Chondrocyte (in vitro differentiated cells): ENCODE data around the gene ITPR2. TPM values are rescaled to one million over a fixed set of nuclear protein-coding genes. Genes with fewer than 3 reads are reported as not detected.

Source experiments
- DNase-seq: peaks from one replicate; pipeline ENCODE4 v3.0.0; 2021; ENCODE audit warnings: mixed read lengths, low spot score
- H3K27ac Mint-ChIP-seq: one replicate; pipeline ENCODE4 v1.8.0; 2021; ENCODE audit warnings: mild to moderate bottlenecking, moderate library complexity, mixed read lengths; ENCODE audit not compliant: unreplicated experiment
- H3K27me3 Mint-ChIP-seq: 2 replicates; pipeline ENCODE4 v1.8.0; 2021; ENCODE audit warnings: low read depth, mixed read lengths
- H3K36me3 Mint-ChIP-seq: 2 replicates; pipeline ENCODE4 v1.8.0; 2021; ENCODE audit warnings: low read depth, mixed read lengths
- H3K4me1 Mint-ChIP-seq: 2 replicates; pipeline ENCODE4 v1.8.0; 2021; ENCODE audit warnings: low read depth, mild to moderate bottlenecking, mixed read lengths
- H3K4me3 Mint-ChIP-seq: one replicate; pipeline ENCODE4 v1.8.0; 2021; ENCODE audit warnings: mild to moderate bottlenecking, moderate library complexity, mixed read lengths; ENCODE audit not compliant: unreplicated experiment
- H3K9me3 Mint-ChIP-seq: 2 replicates; pipeline ENCODE4 v1.8.0; 2021; ENCODE audit warnings: low read depth, mixed read lengths
- total RNA-seq: library from RNA; stranded (reverse); gene quantifications from 3 replicates; pipeline ENCODE4 v1.2.1, GENCODE V29; 2021
- TF ChIP-seq, protein P1 (sequence below): fragments of 200-600 bp; sonication (generic); IDR thresholded peaks from 2 replicates; pipeline ENCODE4 v1.5.0; 2021; ENCODE audit warnings: antibody characterized with exemption, mild to moderate bottlenecking, moderate library complexity

Gene ITPR2
- total RNA-seq, 1 donor from 2014 or later: 18.7 TPM

DNA sequence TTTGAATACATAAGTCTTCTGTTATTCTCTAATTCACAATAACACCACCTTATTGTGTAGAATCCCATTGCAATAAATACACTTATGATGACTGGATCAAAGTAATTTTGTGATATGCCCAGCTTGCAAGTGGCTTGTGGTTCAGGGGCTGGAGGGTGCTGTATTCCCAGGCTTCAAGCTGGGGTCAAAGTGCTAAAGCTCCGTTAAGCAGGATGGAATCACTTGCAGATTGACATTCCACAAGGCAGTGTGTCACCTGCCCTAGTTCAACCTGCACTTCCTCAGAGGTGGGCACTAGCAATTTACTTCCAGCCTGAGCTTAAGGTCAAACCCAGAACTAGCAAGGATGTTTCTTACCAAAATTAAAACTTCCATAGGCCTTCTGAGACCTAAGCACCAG lies 471.0 kb downstream of the ITPR2 start:
- Mint-ChIP-seq H3K36me3 (no peaks in the 10 kb centered on the region), H3K4me1 (no peaks in the 10 kb centered on the region), H3K9me3 (no peaks in the 10 kb centered on the region), H3K4me3 (no peak overlapping the region), H3K27ac (no peak overlapping the region), H3K27me3 (no peaks in the 10 kb centered on the region)
- no peak for DNase-seq
- TF ChIP-seq, protein P1, sequence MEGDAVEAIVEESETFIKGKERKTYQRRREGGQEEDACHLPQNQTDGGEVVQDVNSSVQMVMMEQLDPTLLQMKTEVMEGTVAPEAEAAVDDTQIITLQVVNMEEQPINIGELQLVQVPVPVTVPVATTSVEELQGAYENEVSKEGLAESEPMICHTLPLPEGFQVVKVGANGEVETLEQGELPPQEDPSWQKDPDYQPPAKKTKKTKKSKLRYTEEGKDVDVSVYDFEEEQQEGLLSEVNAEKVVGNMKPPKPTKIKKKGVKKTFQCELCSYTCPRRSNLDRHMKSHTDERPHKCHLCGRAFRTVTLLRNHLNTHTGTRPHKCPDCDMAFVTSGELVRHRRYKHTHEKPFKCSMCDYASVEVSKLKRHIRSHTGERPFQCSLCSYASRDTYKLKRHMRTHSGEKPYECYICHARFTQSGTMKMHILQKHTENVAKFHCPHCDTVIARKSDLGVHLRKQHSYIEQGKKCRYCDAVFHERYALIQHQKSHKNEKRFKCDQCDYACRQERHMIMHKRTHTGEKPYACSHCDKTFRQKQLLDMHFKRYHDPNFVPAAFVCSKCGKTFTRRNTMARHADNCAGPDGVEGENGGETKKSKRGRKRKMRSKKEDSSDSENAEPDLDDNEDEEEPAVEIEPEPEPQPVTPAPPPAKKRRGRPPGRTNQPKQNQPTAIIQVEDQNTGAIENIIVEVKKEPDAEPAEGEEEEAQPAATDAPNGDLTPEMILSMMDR: no peak

DNA sequence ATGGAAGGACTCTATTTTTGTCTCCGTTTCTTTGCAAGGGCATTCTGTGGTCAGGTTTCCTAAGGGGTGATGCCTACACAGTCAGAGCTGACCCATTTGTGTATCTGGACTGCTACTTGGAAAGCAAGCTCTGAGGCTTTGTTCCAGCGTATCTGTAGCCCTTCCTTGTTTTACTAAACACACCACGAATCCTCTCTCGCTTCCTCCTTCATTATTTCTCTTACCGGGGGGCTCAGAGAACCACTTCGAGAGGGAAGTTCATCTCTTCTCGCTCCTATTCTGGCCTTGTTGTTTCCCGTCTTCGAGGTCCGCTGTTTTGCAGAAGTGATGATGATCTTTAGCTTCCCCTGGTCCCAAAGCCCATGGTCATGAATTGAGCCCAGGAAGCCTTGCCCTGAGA lies 472.9 kb downstream of the ITPR2 start:
- Mint-ChIP-seq H3K36me3 (no peaks in the 10 kb centered on the region), H3K27me3 (no peaks in the 10 kb centered on the region), H3K27ac (no peak overlapping the region), H3K4me1 (no peaks in the 10 kb centered on the region), H3K9me3 (no peaks in the 10 kb centered on the region), H3K4me3 (no peak overlapping the region)
- TF ChIP-seq, protein P1: no peak
- DNase-seq: no peak

DNA sequence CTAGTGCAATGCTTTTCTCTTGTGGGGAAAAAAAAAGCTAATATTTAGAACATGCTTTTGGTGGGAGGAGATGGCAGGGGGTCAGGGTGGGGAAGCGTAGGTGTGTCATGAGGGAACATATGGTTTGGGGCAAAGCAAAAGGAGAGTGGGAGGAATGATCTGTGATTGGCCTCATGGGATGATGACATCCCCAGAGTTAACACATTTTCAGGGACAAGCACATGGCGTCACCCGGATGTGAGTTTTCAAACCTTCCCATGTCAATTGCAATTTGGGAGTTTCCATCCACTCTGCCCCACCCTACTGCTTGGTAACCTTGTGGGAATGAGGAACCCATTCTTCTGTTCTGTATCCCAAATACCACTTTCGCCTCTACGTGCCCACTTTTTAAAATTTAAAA lies 473.4 kb downstream of the ITPR2 start:
- DNase-seq: no peak
- H3K4me1 Mint-ChIP-seq: no peaks in the 10 kb centered on the region
- no peak overlapping the region for H3K27ac Mint-ChIP-seq
- H3K27me3 Mint-ChIP-seq: no peaks in the 10 kb centered on the region
- no peaks in the 10 kb centered on the region for H3K36me3 Mint-ChIP-seq
- TF ChIP-seq, protein P1: no peak
- H3K4me3 Mint-ChIP-seq: no peak overlapping the region
- no peaks in the 10 kb centered on the region for H3K9me3 Mint-ChIP-seq

DNA sequence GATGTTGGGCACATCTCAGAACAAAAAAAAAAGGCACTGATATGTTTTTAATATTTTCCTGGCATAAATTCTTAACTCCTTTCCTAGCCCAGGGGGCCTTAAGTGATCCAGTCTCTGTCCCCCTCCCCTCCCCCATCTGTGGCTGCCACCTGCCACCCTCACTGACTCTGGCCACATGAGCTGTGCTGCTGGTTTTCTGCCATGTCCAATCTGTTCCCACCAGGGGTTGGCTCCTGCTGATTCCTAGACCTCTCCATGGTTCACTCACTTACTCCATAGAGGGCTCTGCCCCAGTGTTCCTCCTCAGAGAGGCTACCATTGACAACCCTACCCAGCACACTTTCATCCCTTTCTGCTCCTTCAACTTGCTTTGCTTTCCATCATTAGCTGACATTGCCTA lies 474.3 kb downstream of the ITPR2 start:
- DNase-seq: no peak
- TF ChIP-seq, protein P1: no peak
- no peak overlapping the region for H3K27ac Mint-ChIP-seq

DNA sequence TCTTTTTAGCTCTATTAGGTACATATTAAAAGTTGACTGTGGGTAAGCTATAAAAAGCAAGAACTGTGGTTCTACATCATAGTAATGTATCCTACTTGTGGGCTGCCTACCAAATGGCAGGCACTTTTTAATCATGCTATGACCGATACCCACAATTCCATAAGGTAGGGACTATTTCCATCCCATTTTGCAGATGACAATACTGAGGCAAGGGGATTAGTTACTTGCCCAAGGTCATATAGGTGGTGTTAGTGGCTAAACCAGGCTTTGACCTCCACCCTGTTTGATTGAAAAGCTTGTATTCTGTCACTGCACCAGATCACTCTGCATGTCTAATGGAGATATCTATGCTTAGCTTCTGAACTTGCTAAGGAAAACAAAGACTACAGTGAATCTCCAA lies 485.7 kb downstream of the ITPR2 start:
- Mint-ChIP-seq H3K27ac (no peak overlapping the region), H3K4me3 (no peak overlapping the region), H3K36me3 (peaks cover 2% of the 10 kb centered on the region), H3K9me3 (peaks cover 4% of the 10 kb centered on the region), H3K4me1 (no peaks in the 10 kb centered on the region), H3K27me3 (no peaks in the 10 kb centered on the region)
- DNase-seq: no peak
- TF ChIP-seq, protein P1: no peak

More for the DNA sequence above, 474.3 kb downstream of the ITPR2 start:
- H3K9me3 Mint-ChIP-seq: no peaks in the 10 kb centered on the region
- no peaks in the 10 kb centered on the region for H3K27me3 Mint-ChIP-seq
- no peak overlapping the region for H3K4me3 Mint-ChIP-seq
- no peaks in the 10 kb centered on the region for H3K4me1 Mint-ChIP-seq
- peaks cover 2% of the 10 kb centered on the region for H3K36me3 Mint-ChIP-seq
